ENCODE results near the gene IMPA2. TPM values are rescaled to one million over a fixed set of nuclear protein-coding genes. Genes with fewer than 3 reads are reported as not detected.

IMPA2 gene
- total RNA-seq, 1 experiment from 2014 or later: 37.6 TPM

- in situ Hi-C loops (cut with HindIII; ENCODE audit: low pct_unique_long_range_greater_than_20kb, low sequenced_read_pairs): no loop called here
- intact Hi-C loops (cut with micrococcal nuclease; ENCODE audit: unreplicated experiment): no loop called here
Observed at GRCh38 chr18:11996190-11996754, 15.0 kb downstream of the IMPA2 start.

GRCh38 chr18:11996907-11997306 is 15.6 kb downstream of the IMPA2 start:
- Histone ChIP-seq H3K27me3 (ENCODE audit: control insufficient read depth, insufficient read depth, low read length) (no peaks in the 10 kb centered on the region), H3K36me3 (ENCODE audit: control insufficient read depth, insufficient read depth, low read length) (no peaks in the 10 kb centered on the region), H3K9me3 (ENCODE audit: control insufficient read depth, insufficient read depth, low read depth, low read length) (no peaks in the 10 kb centered on the region), H3K4me3 (ENCODE audit: low read depth in 2 of 2, low read length in 2 of 2) (no peak overlapping the region), H3K27ac (ENCODE audit: low read length) (no peak overlapping the region), H3K4me1 (ENCODE audit: control insufficient read depth, insufficient read depth, low read length) (peaks cover 8% of the 10 kb centered on the region; the same call in 1 of the 2 replicates)
- DNase-seq (ENCODE audit: low read depth, low spot score) (no peak), ATAC-seq (no peak)
- BruUV-seq (replicated peaks): no TSS peak
- intact Hi-C loops (cut with micrococcal nuclease; ENCODE audit: unreplicated experiment): no loop called here
- POLR2A ChIA-PET: no interaction called here
- CTCF ChIA-PET: interaction anchor here (4.0 kb wide), 1 partner anchor 59 kb away, joined by 35 read pairs; no protein-coding TSS in a partner anchor
- TF ChIP-seq TCF7L2 (IDR thresholded peaks at IDR 0.05; ENCODE audit: low read depth, low read length): no peak
- no peak for TF ChIP-seq CTCF (IDR thresholded peaks at IDR 0.05)
- no peak for TF ChIP-seq POLR2AphosphoS5 (IDR thresholded peaks at IDR 0.05; ENCODE audit: low read depth, low read length)
- in situ Hi-C loops (cut with HindIII; ENCODE audit: low pct_unique_long_range_greater_than_20kb, low sequenced_read_pairs): no loop called here

More at GRCh38 chr18:11996190-11996754, 15.0 kb downstream of the IMPA2 start:
- DNase-seq (ENCODE audit: low read depth, low spot score) (no peak), ATAC-seq (no peak)
- no TSS peak for BruUV-seq (replicated peaks)
- no peak overlapping the region for H3K27ac ChIP-seq (ENCODE audit: low read length)
- no peaks in the 10 kb centered on the region for H3K27me3 ChIP-seq (ENCODE audit: control insufficient read depth, insufficient read depth, low read length)
- H3K36me3 ChIP-seq (ENCODE audit: control insufficient read depth, insufficient read depth, low read length): no peaks in the 10 kb centered on the region
- no peak overlapping the region for H3K4me3 ChIP-seq (ENCODE audit: low read depth in 2 of 2, low read length in 2 of 2)
- H3K9me3 ChIP-seq (ENCODE audit: control insufficient read depth, insufficient read depth, low read depth, low read length): no peaks in the 10 kb centered on the region
- TF ChIP-seq TCF7L2 (IDR thresholded peaks at IDR 0.05; ENCODE audit: low read depth, low read length) (no peak), POLR2AphosphoS5 (IDR thresholded peaks at IDR 0.05; ENCODE audit: low read depth, low read length) (no peak), REST (IDR thresholded peaks at IDR 0.05; ENCODE audit: insufficient read depth in 1 of 2, low read depth in 2 of 2, low read length in 1 of 2) (no peak), SIN3A (IDR thresholded peaks at IDR 0.05; ENCODE audit: borderline replicate concordance, insufficient read depth, low read depth, low read length) (no peak), CTCF (IDR thresholded peaks at IDR 0.05) (no peak)
- ChIA-PET CTCF (interaction anchor here (4.0 kb wide), 1 partner anchor 58 kb away, joined by 35 read pairs; no protein-coding TSS in a partner anchor), POLR2A (no interaction called here)
- H3K4me1 ChIP-seq (ENCODE audit: control insufficient read depth, insufficient read depth, low read length): peaks cover 8% of the 10 kb centered on the region; the same call in 1 of the 2 replicates
